Measurements from ENCODE around the gene FLII.
"Not testable (repeated sequence)": the region's sequence is repeated elsewhere in the genome, so short reads cannot be mapped to it uniquely, and the experiment has no call there.

DNA sequence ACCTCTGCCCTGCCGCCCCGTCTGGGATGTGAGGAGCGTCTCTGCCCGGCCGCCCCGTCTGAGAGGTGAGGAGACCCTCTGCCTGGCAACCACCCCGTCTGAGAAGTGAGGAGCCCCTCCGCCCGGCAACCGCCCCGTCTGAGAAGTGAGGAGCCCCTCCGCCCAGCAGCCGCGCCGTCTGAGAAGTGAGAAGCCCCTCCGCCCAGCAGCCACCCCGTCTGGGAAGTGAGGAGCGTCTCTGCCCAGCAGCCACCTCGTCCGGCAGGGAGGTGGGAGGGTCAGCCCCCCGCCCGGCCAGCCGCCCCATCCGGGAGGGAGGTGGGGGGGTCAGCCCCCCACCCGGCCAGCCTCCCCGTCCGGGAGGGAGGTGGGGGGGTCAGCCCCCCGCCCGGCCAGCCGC, 39.5 kb upstream of the FLII start:
- TF ChIP-seq, protein P1, sequence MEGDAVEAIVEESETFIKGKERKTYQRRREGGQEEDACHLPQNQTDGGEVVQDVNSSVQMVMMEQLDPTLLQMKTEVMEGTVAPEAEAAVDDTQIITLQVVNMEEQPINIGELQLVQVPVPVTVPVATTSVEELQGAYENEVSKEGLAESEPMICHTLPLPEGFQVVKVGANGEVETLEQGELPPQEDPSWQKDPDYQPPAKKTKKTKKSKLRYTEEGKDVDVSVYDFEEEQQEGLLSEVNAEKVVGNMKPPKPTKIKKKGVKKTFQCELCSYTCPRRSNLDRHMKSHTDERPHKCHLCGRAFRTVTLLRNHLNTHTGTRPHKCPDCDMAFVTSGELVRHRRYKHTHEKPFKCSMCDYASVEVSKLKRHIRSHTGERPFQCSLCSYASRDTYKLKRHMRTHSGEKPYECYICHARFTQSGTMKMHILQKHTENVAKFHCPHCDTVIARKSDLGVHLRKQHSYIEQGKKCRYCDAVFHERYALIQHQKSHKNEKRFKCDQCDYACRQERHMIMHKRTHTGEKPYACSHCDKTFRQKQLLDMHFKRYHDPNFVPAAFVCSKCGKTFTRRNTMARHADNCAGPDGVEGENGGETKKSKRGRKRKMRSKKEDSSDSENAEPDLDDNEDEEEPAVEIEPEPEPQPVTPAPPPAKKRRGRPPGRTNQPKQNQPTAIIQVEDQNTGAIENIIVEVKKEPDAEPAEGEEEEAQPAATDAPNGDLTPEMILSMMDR (IDR thresholded peaks at IDR 0.05; ENCODE audit: extremely low read depth in 1 of 2, insufficient read depth in 1 of 2, low read depth in 1 of 2, low read length in 2 of 2), result not testable (repeated sequence)
- not testable (repeated sequence) for TF ChIP-seq FOS (IDR thresholded peaks at IDR 0.05; ENCODE audit: borderline replicate concordance, insufficient read depth, low read length); POLR2AphosphoS5 (IDR thresholded peaks at IDR 0.05; ENCODE audit: insufficient read depth, low read depth, low read length); POLR2A (IDR thresholded peaks at IDR 0.05; ENCODE audit: low read depth, low read length); MYC (IDR thresholded peaks at IDR 0.05; ENCODE audit: low read depth, low read length); EZH2 (IDR thresholded peaks at IDR 0.05; ENCODE audit: borderline replicate concordance, low read depth, low read length, severe bottlenecking); JUN (IDR thresholded peaks at IDR 0.05; ENCODE audit: borderline replicate concordance, insufficient read depth, insufficient read length, low read depth)

Measured in endothelial cell of umbilical vein (primary cell).